Heart left ventricle (tissue), 13 donors: Measurements from ENCODE around the gene ABLIM1.

ENCODE experiments used
- CTCF ChIP-seq, 12 donors: fragments of 200-600 bp; sonication (generic) in 4 of 12; IDR thresholded peaks; one replicate each; pipeline versions ENCODE4 v1.5.0 to v1.8.0; 2018 to 2022; ENCODE audit warnings: antibody characterized with exemption in 12 of 12, mild to moderate bottlenecking in 5 of 12
- POLR2A ChIP-seq, 2 donors: fragments of 450-650 bp; IDR thresholded peaks; one replicate each; pipeline ENCODE4 v1.6.1; 2017; ENCODE audit warnings: antibody characterized with exemption in 2 of 2, mild to moderate bottlenecking in 2 of 2, moderate library complexity in 2 of 2
- donor health status: ischemic (EF 13 %, LVEDD 7.1; RV severe dilation, severe dysfunction).
- donor health status: DM: no; HTN: yes; CAD: no.
- donor health status: DM: no; HTN: no; CAD: no.
- donor health status: ischemic (EF 25% LVEDD 6.9; RV normal size, moderate dysfunction).
- donor health status: ischemic (EF 25% LVEDD 5.7; RV mildly dilated, moderate dysfunction).
- donor health status: ischemic (EF 35%, LVEDD 5.7; RV mildly dilated, moderate dysfunction).
- donor health status: nonischemic (EF 11% LVEDD 7.7; RV severe dilation, severe dysfunction).
- donor health status: DM: yes; HTN: yes; CAD: no.
- donor health status: PGD.
- donor health status: ischemic (EF 29% LVEDD 5.4; RV normal size, mild dysfunction).
- donor health status: nonischemic (EF 23%, LVEDD 6.1; RV moderate dilation, normal function).

GRCh38 chr10:114539623-114540022, 118.5 kb downstream of the ABLIM1 start:
- TF ChIP-seq POLR2A (IDR thresholded peaks at IDR 0.05) (no peak), CTCF (IDR thresholded peaks at IDR 0.05) (no peak)
